HepG2 (cell line): ENCODE results near the gene SLC45A2.

Experiments
- EZH2 ChIP-seq: conservative IDR thresholded peaks from 2 replicates; pipeline ENCODE4 v1.6.1; 2012; ENCODE audit warnings: mild to moderate bottlenecking, low read depth, low read length, moderate library complexity
- KDM1A ChIP-seq: IDR thresholded peaks from 2 replicates; pipeline ENCODE4 v1.6.1; 2016; ENCODE audit warnings: missing compliant biosample characterization
- POLR2A ChIP-seq, 2 experiments: IDR thresholded peaks; 2 replicates each; pipeline ENCODE4 v1.6.1; 2011; ENCODE audit warnings: low read depth in 2 of 2, low read length in 2 of 2, mild to moderate bottlenecking in 1 of 2, moderate library complexity in 1 of 2; ENCODE audit not compliant: insufficient read depth in 1 of 2
- REPIN1 ChIP-seq: sonication (generic); formaldehyde crosslinking; IDR thresholded peaks from 2 replicates; pipeline ENCODE4 v1.8.0; 2022; ENCODE audit warnings: missing genetic modification reagents, low read depth, mild to moderate bottlenecking, borderline replicate concordance
- TOPORS ChIP-seq: sonication (generic); formaldehyde crosslinking; IDR thresholded peaks from 2 replicates; pipeline ENCODE4 v1.8.0; 2023; ENCODE audit warnings: mild to moderate bottlenecking, missing genetic modification reagents
- ZIK1 ChIP-seq: sonication (generic); formaldehyde crosslinking; IDR thresholded peaks from 2 replicates; pipeline ENCODE4 v1.5.0; 2020; ENCODE audit warnings: mild to moderate bottlenecking, low read depth, missing genetic modification reagents, borderline replicate concordance
- TF ChIP-seq, protein P1 (sequence below): sonication (generic); formaldehyde crosslinking; IDR thresholded peaks from 2 replicates; pipeline ENCODE4 v1.5.0; 2020; ENCODE audit warnings: mild to moderate bottlenecking, missing genetic modification reagents, moderate library complexity

DNA sequence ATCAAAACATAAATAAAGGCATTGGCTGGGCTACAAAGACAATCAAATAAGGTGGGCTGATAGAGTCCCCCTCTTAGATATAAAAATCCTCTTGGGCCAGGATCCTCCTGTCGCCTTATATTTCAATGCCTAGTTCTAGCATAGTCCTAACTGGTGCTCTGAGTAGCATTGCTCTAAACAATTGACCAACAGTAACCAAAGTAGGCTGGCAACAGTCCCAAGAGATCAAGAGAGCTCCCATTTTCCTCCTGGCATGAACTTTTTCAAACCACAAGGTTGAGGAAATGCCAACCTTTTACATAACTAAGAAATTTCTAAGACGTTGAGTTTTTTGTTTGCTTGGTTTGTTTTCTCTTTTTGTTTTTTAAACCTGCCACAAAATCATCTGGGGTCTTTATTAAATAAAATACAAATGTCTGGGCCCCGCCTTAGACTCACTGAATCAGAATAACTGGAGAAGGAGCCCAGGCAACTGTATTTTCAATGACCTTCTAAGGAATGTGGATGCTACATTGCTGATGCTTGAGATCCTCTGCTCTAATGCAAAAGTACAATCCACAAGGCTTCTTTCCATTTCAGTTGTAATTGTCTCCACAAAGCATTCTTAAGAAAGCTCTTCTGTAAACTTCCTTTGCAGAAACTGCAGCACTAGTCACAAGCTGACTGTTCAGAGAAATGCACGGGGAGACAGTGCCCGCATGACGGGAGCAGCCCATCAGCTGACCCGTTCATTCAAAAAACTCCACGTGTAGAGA is 2.9 kb downstream of the SLC45A2 start:
- TF ChIP-seq REPIN1 (no peak), TOPORS (CRISPR knock-in tag) (no peak), KDM1A (CRISPR knock-in tag) (no peak), EZH2 (no peak), ZIK1 (CRISPR knock-in tag) (no peak), POLR2A (IDR thresholded peaks at IDR 0.05; ENCODE audit: insufficient read depth in 1 of 2, low read depth in 2 of 2, low read length in 2 of 2) (no peak)
- TF ChIP-seq, protein P1, sequence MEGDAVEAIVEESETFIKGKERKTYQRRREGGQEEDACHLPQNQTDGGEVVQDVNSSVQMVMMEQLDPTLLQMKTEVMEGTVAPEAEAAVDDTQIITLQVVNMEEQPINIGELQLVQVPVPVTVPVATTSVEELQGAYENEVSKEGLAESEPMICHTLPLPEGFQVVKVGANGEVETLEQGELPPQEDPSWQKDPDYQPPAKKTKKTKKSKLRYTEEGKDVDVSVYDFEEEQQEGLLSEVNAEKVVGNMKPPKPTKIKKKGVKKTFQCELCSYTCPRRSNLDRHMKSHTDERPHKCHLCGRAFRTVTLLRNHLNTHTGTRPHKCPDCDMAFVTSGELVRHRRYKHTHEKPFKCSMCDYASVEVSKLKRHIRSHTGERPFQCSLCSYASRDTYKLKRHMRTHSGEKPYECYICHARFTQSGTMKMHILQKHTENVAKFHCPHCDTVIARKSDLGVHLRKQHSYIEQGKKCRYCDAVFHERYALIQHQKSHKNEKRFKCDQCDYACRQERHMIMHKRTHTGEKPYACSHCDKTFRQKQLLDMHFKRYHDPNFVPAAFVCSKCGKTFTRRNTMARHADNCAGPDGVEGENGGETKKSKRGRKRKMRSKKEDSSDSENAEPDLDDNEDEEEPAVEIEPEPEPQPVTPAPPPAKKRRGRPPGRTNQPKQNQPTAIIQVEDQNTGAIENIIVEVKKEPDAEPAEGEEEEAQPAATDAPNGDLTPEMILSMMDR (CRISPR knock-in tag), result no peak
